Activated naive CD8-positive, alpha-beta T cell (primary cell): ENCODE data around the gene LRRC39.

Source experiments
- H3K27ac Mint-ChIP-seq: one replicate; pipeline ENCODE4 v1.8.0; 2021; ENCODE audit warnings: mixed read lengths
- H3K27me3 Mint-ChIP-seq: one replicate; pipeline ENCODE4 v1.8.0; 2021; ENCODE audit warnings: mixed read lengths
- H3K36me3 Mint-ChIP-seq: one replicate; pipeline ENCODE4 v1.8.0; 2021; ENCODE audit warnings: mixed read lengths
- H3K4me1 Mint-ChIP-seq: one replicate; pipeline ENCODE4 v1.8.0; 2021; ENCODE audit warnings: low read depth, mixed read lengths
- H3K4me3 Mint-ChIP-seq: one replicate; pipeline ENCODE4 v1.8.0; 2021; ENCODE audit warnings: mild to moderate bottlenecking, mixed read lengths
- H3K9me3 Mint-ChIP-seq: one replicate; pipeline ENCODE4 v1.8.0; 2021; ENCODE audit warnings: low read depth, mixed read lengths

LRRC39 gene

GRCh38 chr1:100177295-100178041, 588 bp downstream of the LRRC39 start:
- Mint-ChIP-seq H3K9me3 (peaks cover under 1% of the 10 kb centered on the region), H3K4me3 (no peak overlapping the region), H3K27ac (no peak overlapping the region), H3K4me1 (no peaks in the 10 kb centered on the region), H3K36me3 (peaks cover 6% of the 10 kb centered on the region), H3K27me3 (no peaks in the 10 kb centered on the region)

GRCh38 chr1:100168051-100168450, 10.0 kb downstream of the LRRC39 start:
- no peaks in the 10 kb centered on the region for H3K27me3 Mint-ChIP-seq
- peaks cover 11% of the 10 kb centered on the region for H3K36me3 Mint-ChIP-seq
- no peak overlapping the region for H3K27ac Mint-ChIP-seq
- no peaks in the 10 kb centered on the region for H3K4me1 Mint-ChIP-seq
- no peak overlapping the region for H3K4me3 Mint-ChIP-seq
- no peaks in the 10 kb centered on the region for H3K9me3 Mint-ChIP-seq

DNA sequence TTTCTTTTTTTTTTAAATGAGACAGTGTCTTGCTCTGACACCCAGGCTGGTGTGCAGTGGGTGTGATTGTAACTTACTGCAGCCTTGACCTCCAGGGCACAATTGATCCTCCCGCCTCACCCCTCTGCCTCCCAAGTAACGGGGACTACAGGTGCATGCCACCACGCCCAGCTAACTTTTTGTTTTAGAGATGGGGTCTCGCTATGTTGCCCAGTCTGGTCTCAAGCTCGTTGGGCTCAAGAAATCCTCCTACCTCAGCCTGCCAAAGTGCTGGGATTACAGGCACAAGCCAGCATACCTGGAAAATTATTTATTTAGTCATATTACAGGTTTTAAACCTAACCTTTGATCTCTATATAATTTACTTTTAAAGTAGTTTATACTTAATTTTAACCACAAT, 13.4 kb downstream of the LRRC39 start:
- Mint-ChIP-seq H3K4me1 (no peaks in the 10 kb centered on the region), H3K27ac (no peak overlapping the region), H3K27me3 (no peaks in the 10 kb centered on the region), H3K4me3 (no peak overlapping the region), H3K36me3 (peaks cover 8% of the 10 kb centered on the region), H3K9me3 (no peaks in the 10 kb centered on the region)

DNA sequence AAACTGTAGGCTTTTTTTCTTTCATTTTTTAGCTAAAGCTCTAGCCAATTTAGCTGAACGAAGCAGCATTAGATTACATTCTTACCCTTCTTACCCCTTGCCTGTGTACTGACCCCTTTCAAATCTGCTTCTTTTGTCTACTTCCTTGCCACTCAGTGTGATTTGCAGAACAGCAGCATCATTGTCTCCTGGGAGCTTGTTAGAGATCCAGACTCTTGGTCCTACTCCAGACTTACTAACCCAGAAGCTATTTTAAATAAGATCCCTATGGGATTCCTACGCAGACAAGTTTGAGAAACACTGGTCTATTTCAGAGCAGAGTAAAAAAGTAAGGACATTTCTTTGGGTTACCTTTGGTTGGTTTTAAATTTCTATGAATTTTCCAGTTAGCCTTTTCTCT, 13.8 kb downstream of the LRRC39 start:
- Mint-ChIP-seq H3K36me3 (peaks cover 8% of the 10 kb centered on the region), H3K27me3 (no peaks in the 10 kb centered on the region), H3K27ac (no peak overlapping the region), H3K9me3 (no peaks in the 10 kb centered on the region), H3K4me3 (no peak overlapping the region), H3K4me1 (no peaks in the 10 kb centered on the region)

DNA sequence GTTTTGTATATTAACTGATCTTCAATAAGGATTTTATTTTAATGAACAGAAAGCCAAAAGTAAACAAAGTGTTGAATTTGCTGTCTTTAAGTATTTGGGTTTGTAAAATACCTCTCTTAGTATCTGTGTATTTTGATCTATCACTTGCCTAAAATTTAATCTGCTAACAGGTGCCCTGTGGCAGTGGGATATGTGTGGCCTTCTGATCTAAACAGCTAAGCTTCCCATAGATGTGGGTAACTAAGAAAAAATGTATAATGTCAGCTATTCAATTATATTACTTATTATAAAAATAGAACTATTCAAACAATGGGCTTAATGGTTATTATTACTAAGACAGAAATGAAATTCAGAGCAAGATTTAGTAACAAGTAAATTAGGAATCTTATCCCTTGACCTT, 15.2 kb downstream of the LRRC39 start:
- no peak overlapping the region for H3K27ac Mint-ChIP-seq
- H3K27me3 Mint-ChIP-seq = no peaks in the 10 kb centered on the region
- H3K4me1 Mint-ChIP-seq = no peaks in the 10 kb centered on the region

GRCh38 chr1:100152271-100152670, 25.8 kb downstream of the LRRC39 start:
- H3K9me3 Mint-ChIP-seq = no peaks in the 10 kb centered on the region
- H3K36me3 Mint-ChIP-seq = peaks cover 3% of the 10 kb centered on the region
- no peaks in the 10 kb centered on the region for H3K27me3 Mint-ChIP-seq
- peak overlapping the region; percentile 13 for H3K27ac Mint-ChIP-seq
- H3K4me1 Mint-ChIP-seq = peaks cover 6% of the 10 kb centered on the region
- no peak overlapping the region for H3K4me3 Mint-ChIP-seq

More for the DNA sequence above, 15.2 kb downstream of the LRRC39 start:
- H3K9me3 Mint-ChIP-seq = no peaks in the 10 kb centered on the region
- H3K4me3 Mint-ChIP-seq = no peak overlapping the region
- peaks cover 8% of the 10 kb centered on the region for H3K36me3 Mint-ChIP-seq

GRCh38 chr1:100151679-100152078, 26.4 kb downstream of the LRRC39 start:
- no peaks in the 10 kb centered on the region for H3K27me3 Mint-ChIP-seq
- peaks cover 3% of the 10 kb centered on the region for H3K36me3 Mint-ChIP-seq
- H3K4me3 Mint-ChIP-seq = no peak overlapping the region
- H3K4me1 Mint-ChIP-seq = peaks cover 6% of the 10 kb centered on the region
- no peak overlapping the region for H3K27ac Mint-ChIP-seq
- no peaks in the 10 kb centered on the region for H3K9me3 Mint-ChIP-seq

- Mint-ChIP-seq H3K27ac (no peak overlapping the region), H3K9me3 (no peaks in the 10 kb centered on the region), H3K36me3 (peaks cover 7% of the 10 kb centered on the region), H3K4me3 (no peak overlapping the region), H3K4me1 (peaks cover 6% of the 10 kb centered on the region), H3K27me3 (no peaks in the 10 kb centered on the region)
These were observed 30.2 kb downstream of the LRRC39 start for GRCh38 chr1:100147875-100148274.

- Mint-ChIP-seq H3K4me3 (no peak overlapping the region), H3K9me3 (no peaks in the 10 kb centered on the region), H3K4me1 (peaks cover 3% of the 10 kb centered on the region), H3K27me3 (no peaks in the 10 kb centered on the region), H3K27ac (no peak overlapping the region), H3K36me3 (peaks cover 11% of the 10 kb centered on the region)
These were observed 31.1 kb downstream of the LRRC39 start for GRCh38 chr1:100146958-100147357.

DNA sequence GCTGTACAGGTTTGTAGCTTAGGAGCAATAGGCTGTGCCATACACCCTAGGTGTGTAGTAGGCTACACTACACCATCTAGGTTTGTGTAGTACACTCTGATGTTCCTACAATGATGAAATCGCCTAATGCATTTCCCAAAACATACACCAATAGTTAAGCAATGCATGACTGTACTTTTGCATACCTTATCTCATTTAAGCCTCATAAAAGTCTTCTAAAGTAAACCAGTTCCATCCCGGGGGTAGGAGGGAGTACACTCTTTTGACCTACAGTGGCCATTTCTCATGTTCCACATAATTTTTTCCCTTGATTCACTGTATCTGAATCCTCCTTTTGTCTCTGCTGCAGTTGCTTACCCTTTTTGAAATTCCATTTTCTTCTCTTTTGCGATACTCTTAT, 32.9 kb downstream of the LRRC39 start:
- H3K36me3 Mint-ChIP-seq = peaks cover 8% of the 10 kb centered on the region
- H3K4me1 Mint-ChIP-seq = peaks cover 3% of the 10 kb centered on the region
- H3K27ac Mint-ChIP-seq = no peak overlapping the region
- no peaks in the 10 kb centered on the region for H3K9me3 Mint-ChIP-seq
- no peaks in the 10 kb centered on the region for H3K27me3 Mint-ChIP-seq
- H3K4me3 Mint-ChIP-seq = no peak overlapping the region

DNA sequence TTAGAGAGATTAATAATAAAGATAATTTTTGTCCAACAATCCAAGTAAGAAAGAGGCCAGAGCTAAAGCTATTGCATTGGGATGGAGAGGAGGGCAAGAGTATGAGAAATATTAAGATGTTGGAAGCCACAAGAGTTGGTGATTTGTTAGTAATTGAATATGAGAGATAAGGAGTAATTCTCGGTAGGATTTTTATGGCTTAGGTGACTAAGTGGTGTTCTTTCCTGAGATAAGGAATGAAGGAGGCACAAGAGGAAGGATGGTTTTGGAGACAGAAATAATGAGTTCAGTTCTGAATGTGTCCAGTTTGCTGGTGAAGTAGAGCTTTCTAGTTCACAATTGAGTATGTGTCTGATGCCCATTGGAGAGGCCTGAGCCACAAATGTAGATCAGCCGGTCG, 35.7 kb downstream of the LRRC39 start:
- Mint-ChIP-seq H3K4me3 (no peak overlapping the region), H3K27me3 (no peaks in the 10 kb centered on the region), H3K27ac (peak overlapping the region; percentile 13), H3K9me3 (no peaks in the 10 kb centered on the region), H3K4me1 (peaks cover 6% of the 10 kb centered on the region), H3K36me3 (peaks cover 11% of the 10 kb centered on the region)

DNA sequence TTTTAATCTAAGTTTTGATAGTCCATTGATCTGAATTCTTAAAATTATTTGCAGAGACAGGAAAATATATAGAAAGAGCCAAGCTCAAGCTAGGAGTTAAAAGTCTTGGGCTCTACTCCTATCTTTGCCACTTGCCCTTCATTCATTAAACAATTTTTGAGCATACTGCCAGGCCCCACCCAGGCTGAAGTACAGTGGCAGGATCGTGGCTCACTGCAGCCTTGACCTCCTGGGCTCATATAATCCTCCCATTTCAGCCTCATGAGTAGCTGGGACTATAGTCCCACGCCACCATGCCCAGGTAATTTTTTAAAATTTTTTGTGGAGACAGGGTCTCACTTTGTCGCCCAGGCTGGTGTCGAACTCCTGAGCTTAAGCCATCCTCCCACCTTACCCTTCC, 36.9 kb downstream of the LRRC39 start:
- no peak overlapping the region for H3K27ac Mint-ChIP-seq
- H3K4me3 Mint-ChIP-seq = no peak overlapping the region

GRCh38 chr1:100137602-100138001, 40.5 kb downstream of the LRRC39 start:
- Mint-ChIP-seq H3K27ac (no peak overlapping the region), H3K4me3 (no peak overlapping the region), H3K9me3 (no peaks in the 10 kb centered on the region), H3K4me1 (peaks cover 30% of the 10 kb centered on the region), H3K36me3 (peaks cover 7% of the 10 kb centered on the region), H3K27me3 (no peaks in the 10 kb centered on the region)

More for the DNA sequence above, 36.9 kb downstream of the LRRC39 start:
- H3K9me3 Mint-ChIP-seq = no peaks in the 10 kb centered on the region
- H3K27me3 Mint-ChIP-seq = no peaks in the 10 kb centered on the region
- H3K4me1 Mint-ChIP-seq = peaks cover 6% of the 10 kb centered on the region
- peaks cover 11% of the 10 kb centered on the region for H3K36me3 Mint-ChIP-seq

DNA sequence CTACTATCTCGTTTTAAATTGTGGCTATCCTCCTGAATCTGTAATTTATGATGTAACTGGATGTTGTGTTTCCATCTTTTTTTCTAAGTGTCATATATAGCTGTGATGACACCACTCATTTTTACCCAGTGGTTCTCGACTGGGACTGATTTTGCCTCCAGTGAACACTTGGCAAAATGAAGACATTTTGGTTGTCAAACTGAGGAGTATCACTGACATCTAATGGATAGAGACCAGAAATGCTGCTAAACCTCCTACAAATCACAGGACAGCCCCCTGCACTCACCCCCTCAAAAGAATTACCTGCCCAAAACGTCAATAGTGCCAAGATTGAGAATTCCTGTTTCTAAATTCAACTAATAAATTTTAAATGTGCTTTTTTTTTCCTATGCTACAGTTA, 43.2 kb downstream of the LRRC39 start:
- Mint-ChIP-seq H3K4me3 (peak overlapping the region; percentile 80), H3K27me3 (no peaks in the 10 kb centered on the region), H3K27ac (peak overlapping the region; percentile 12), H3K4me1 (peaks cover 42% of the 10 kb centered on the region), H3K36me3 (peaks cover 5% of the 10 kb centered on the region), H3K9me3 (no peaks in the 10 kb centered on the region)

DNA sequence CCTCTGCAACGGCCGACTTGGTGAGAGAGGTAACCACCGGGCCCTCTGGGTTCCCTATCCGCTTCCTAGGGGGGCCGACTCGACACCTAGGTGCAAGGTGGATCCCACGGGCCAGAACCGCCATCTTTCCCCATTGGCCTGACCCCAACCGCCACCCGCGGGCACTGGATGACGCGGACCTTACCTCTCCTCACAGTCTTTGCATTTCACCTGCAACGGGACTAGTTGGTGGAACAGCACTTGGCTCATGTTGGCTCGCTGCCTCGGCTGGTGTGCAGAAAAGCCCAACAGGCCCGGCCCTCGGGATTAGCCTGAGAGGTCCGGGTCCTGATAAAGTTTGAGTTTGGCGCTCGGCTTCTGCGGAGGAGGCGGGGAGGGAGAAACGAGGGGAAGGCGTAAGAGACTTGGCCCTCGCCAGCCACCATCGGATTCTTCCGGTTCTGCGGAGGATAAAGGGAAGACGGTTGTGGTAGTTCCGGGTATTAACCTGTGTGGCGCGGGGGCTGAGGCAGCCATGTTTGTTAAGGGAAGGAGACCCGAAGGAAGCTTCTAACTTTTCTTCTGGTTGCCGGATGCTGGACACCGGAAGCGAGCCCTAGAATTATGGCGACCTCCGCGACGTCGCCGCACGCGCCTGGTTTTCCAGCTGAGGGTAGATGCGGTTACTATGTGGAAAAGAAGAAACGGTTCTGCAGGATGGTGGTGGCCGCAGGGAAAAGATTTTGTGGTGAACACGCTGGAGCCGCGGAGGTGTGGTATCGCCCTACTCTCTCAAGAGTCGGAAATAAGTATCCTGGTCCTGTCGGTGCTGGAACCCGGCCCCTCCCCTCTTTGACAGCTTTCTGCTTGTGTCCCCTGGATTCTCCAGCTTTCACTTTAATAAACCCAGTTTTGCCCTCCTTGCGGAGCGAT, 45.2 kb downstream of the LRRC39 start, which contains the start of the genes SASS6 and TRMT13:
SASS6 (minus strand) TSS at position 365 of the 912 bp plus-strand sequence; CDS start at position 249, 116 bp downstream.
TRMT13 (plus strand) TSS at position 598 of the 912 bp plus-strand sequence; CDS start at position 604, 6 bp downstream.
- H3K27ac Mint-ChIP-seq = peak within 1 kb of the TSS; percentile 97
- H3K36me3 Mint-ChIP-seq = peaks cover 2% of the 10 kb centered on the region
- no peaks in the 10 kb centered on the region for H3K27me3 Mint-ChIP-seq
- peaks cover 45% of the 10 kb centered on the region for H3K4me1 Mint-ChIP-seq
- peak within 1 kb of the TSS; percentile 99 for H3K4me3 Mint-ChIP-seq
- no peaks in the 10 kb centered on the region for H3K9me3 Mint-ChIP-seq
